GM12878 (cell line): ENCODE results near the gene FIBCD1. TPM values are rescaled to one million over a fixed set of nuclear protein-coding genes. Genes with fewer than 3 reads are reported as not detected.

Experiments
- ATAC-seq: fragments of 200-7000 bp; cut with Tn5 transposase; 3 replicates; pipeline ENCODE4 v1.9.1; 2020; ENCODE audit warnings: mild to moderate bottlenecking, moderate library complexity
- BruUV-seq: library from RNA; stranded (reverse); fragments of 400-500 nt; replicated peaks from 2 replicates; lab custom pipeline; 2021; lab: Mats Ljungman, UMichigan
- CTCF ChIA-PET: fragments of 300-600 bp; sonication (Branson Sonifier 250); formaldehyde crosslinking; extraction: SDS; loops from one replicate; lab custom pipeline; 2021; ENCODE audit warnings: inconsistent platforms; lab: Yijun Ruan, JAX
- POLR2A ChIA-PET: fragments of 350-600 bp; formaldehyde crosslinking; extraction: SDS; loops from one replicate; lab custom pipeline; 2021; ENCODE audit warnings: inconsistent platforms; lab: Charles Lee
- RAD21 ChIA-PET: fragments of 300-600 bp; sonication (Branson Sonifier 250); formaldehyde crosslinking; loops from one replicate; lab custom pipeline; 2023; ENCODE audit warnings: antibody characterized with exemption; ENCODE audit not compliant: unreplicated experiment; lab: Charles Lee
- SMC1A ChIA-PET: fragments of 300-600 bp; sonication (Branson Sonifier 250); formaldehyde crosslinking; loops from one replicate; lab custom pipeline; 2023; ENCODE audit not compliant: unreplicated experiment, uncharacterized antibody; lab: Charles Lee
- DNase-seq: peaks from one replicate; pipeline ENCODE4 v3.0.0-alpha.2; 2011; ENCODE audit warnings: low read depth, low spot score
- FAIRE-seq: peaks from 3 replicates; lab custom pipeline; 2011; peaks lifted over from hg19 to GRCh38; lab: Jason Lieb, UNC
- H2AFZ ChIP-seq: 2 replicates; pipeline ENCODE4 v1.6.0; 2011; ENCODE audit warnings: low read depth, low read length, control low read depth; ENCODE audit not compliant: control insufficient read depth
- H3K27ac ChIP-seq: 2 replicates; pipeline ENCODE4 v1.5.1; 2011; ENCODE audit warnings: control low read depth; ENCODE audit not compliant: control insufficient read depth, insufficient read depth
- H3K27me3 ChIP-seq, 2 experiments: replicated peaks in 1 of 2; 2 replicates each; pipeline versions ENCODE4 v1.6.0 to v1.6.1; 2011; ENCODE audit warnings: low read length in 1 of 2; ENCODE audit not compliant: control insufficient read depth in 2 of 2, insufficient read depth in 2 of 2
- H3K36me3 ChIP-seq, 2 experiments: 2 replicates each; pipeline ENCODE4 v1.5.1; 2011; ENCODE audit warnings: low read length in 1 of 2; ENCODE audit not compliant: control insufficient read depth in 2 of 2, insufficient read depth in 2 of 2
- H3K4me1 ChIP-seq: 2 replicates; pipeline ENCODE4 v1.6.1; 2011; ENCODE audit warnings: mild to moderate bottlenecking, low read length, moderate library complexity, mixed read lengths; ENCODE audit not compliant: control insufficient read depth, insufficient read depth
- H3K4me2 ChIP-seq: 2 replicates; pipeline ENCODE4 v1.6.0; 2011; ENCODE audit warnings: control low read depth; ENCODE audit not compliant: control insufficient read depth, insufficient read depth
- H3K4me3 ChIP-seq: fragments of 200-600 bp; sonication (generic); 2 replicates; pipeline ENCODE4 v1.5.1; 2016
- H3K79me2 ChIP-seq: 2 replicates; pipeline ENCODE4 v1.6.0; 2011; ENCODE audit warnings: low read length; ENCODE audit not compliant: control insufficient read depth, insufficient read depth
- H3K9ac ChIP-seq: 2 replicates; pipeline ENCODE4 v1.8.0; 2011; ENCODE audit warnings: low read length, control low read depth, mixed read lengths; ENCODE audit not compliant: control insufficient read depth, insufficient read depth
- H3K9me3 ChIP-seq: replicated peaks from 3 replicates; pipeline ENCODE4 v1.5.1; 2011; ENCODE audit warnings: mild to moderate bottlenecking, low read length; ENCODE audit not compliant: control insufficient read depth, insufficient read depth
- H4K20me1 ChIP-seq: 2 replicates; pipeline ENCODE4 v1.6.0; 2011; ENCODE audit not compliant: control insufficient read depth, insufficient read depth
- BMI1 ChIP-seq: fragments of 450-650 bp; IDR thresholded peaks from 2 replicates; pipeline ENCODE4 v1.6.1; 2016; ENCODE audit warnings: mild to moderate bottlenecking, moderate library complexity, borderline replicate concordance
- HDAC2 ChIP-seq: fragments of 200-600 bp; sonication (generic); IDR thresholded peaks from 2 replicates; pipeline ENCODE4 v1.6.1; 2017
- IRF5 ChIP-seq: fragments of 450-650 bp; IDR thresholded peaks from 2 replicates; pipeline ENCODE4 v1.6.1; 2017; ENCODE audit warnings: borderline replicate concordance
- MYC ChIP-seq: IDR thresholded peaks from 2 replicates; pipeline ENCODE4 v1.6.1; 2011; ENCODE audit warnings: mild to moderate bottlenecking, low read length, moderate library complexity, inconsistent platforms; ENCODE audit not compliant: insufficient read depth, insufficient replicate concordance, insufficient read length, severe bottlenecking
- POLR2AphosphoS2 ChIP-seq: IDR thresholded peaks from 2 replicates; pipeline ENCODE4 v1.6.1; 2011; ENCODE audit warnings: low read depth, mild to moderate bottlenecking, low read length, improper control_type of control experiment, moderate library complexity
- POU2F2 ChIP-seq: IDR thresholded peaks from 3 replicates; pipeline ENCODE4 v1.6.1; 2011; ENCODE audit warnings: low read depth, mild to moderate bottlenecking, low read length, borderline replicate concordance
- PRDM15 ChIP-seq: fragments of 450-650 bp; formaldehyde crosslinking; IDR thresholded peaks from 2 replicates; pipeline ENCODE4 v1.4.0; 2020; ENCODE audit warnings: mild to moderate bottlenecking, moderate library complexity
- RBBP5 ChIP-seq: fragments of 200-600 bp; sonication (generic); conservative IDR thresholded peaks from 2 replicates; pipeline ENCODE4 v1.6.1; 2016
- SREBF2 ChIP-seq: IDR thresholded peaks from 2 replicates; pipeline ENCODE4 v1.6.1; 2012; ENCODE audit warnings: mild to moderate bottlenecking, low read length
- TARDBP ChIP-seq: IDR thresholded peaks from 2 replicates; pipeline ENCODE4 v1.6.1; 2016; ENCODE audit warnings: borderline replicate concordance
- ZBED1 ChIP-seq: IDR thresholded peaks from 2 replicates; pipeline ENCODE4 v1.6.1; 2016; ENCODE audit warnings: borderline replicate concordance
- ZBTB40 ChIP-seq: fragments of 450-650 bp; IDR thresholded peaks from 2 replicates; pipeline ENCODE4 v1.6.1; 2016; ENCODE audit warnings: mild to moderate bottlenecking, moderate library complexity, borderline replicate concordance
- ZNF217 ChIP-seq: fragments of 450-650 bp; IDR thresholded peaks from 2 replicates; pipeline ENCODE4 v1.6.1; 2017; ENCODE audit warnings: antibody characterized with exemption, mild to moderate bottlenecking
- WGBS: methylation state at CpG from one replicate; pipeline ENCODE4 v1.1.6; 2016; ENCODE audit warnings: low lambda C conversion rate; ENCODE audit not compliant: insufficient replicate concordance, insufficient coverage; ENCODE audit errors: missing lambda C conversion rate; 5-methylcytosine and 5-hydroxymethylcytosine counted together
- in situ Hi-C: fragments of 300-500 bp; cut with MboI; formaldehyde crosslinking; loops from 9 replicates; pipeline ENCODE4 v1.14.3; 2018; ENCODE audit warnings: mixed read lengths
- intact Hi-C: fragments of 100-400 bp; cut with micrococcal nuclease; formaldehyde crosslinking; loops from one replicate; pipeline ENCODE4 v1.14.2; 2022; ENCODE audit not compliant: unreplicated experiment
- polyA plus RNA-seq, 11 experiments: library from polyadenylated mRNA; depleted of rRNA in 4 of 11; unstranded in 6 of 11; stranded (reverse) in 5 of 11; fragments of >200 nt; fragmentation: Nextera tagmentation in 4 of 11; fragmentation: Illumina TruSeq in 1 of 11; extraction: Ambion mirVana in 4 of 11; extraction: Trizol in 1 of 11; gene quantifications; 1 replicate in 1 of 11; 2 replicates in 10 of 11; pipeline versions ENCODE4 v1.2.1 to v1.2.3, GENCODE V29; 2011 to 2016; ENCODE audit warnings: inconsistent platforms in 2 of 11, missing spikeins in 2 of 11, low read depth in 1 of 11
- total RNA-seq, 4 experiments: library from RNA; depleted of rRNA in 3 of 4; stranded (reverse); fragments of >200 nt in 3 of 4; fragmentation: Illumina TruSeq in 1 of 4; extraction: Trizol in 1 of 4; gene quantifications; 2 replicates each; pipeline versions ENCODE4 v1.2.1 to v1.2.3, GENCODE V29; 2013 to 2021

Gene FIBCD1
- total and polyA plus RNA-seq, 10 of the 15 experiments (the other 5 are each of a cell fraction or from before 2014, with no cell fraction given): 0.04 to 0.95 (median 0.25) TPM; not detected in 6

GRCh38 chr9:130890124-130890523 is 48.9 kb downstream of the FIBCD1 start:
- H3K4me1 ChIP-seq: no peaks in the 10 kb centered on the region
- H3K4me2 ChIP-seq: no peak overlapping the region
- ChIA-PET SMC1A (interaction anchor here (1.0 kb wide), 1 partner anchor 9 kb away, joined by 3 read pairs; no protein-coding TSS in a partner anchor), POLR2A (no interaction called here), RAD21 (interaction anchor here (0.5 kb wide), 1 partner anchor 20 kb away, joined by 3 read pairs; no protein-coding TSS in a partner anchor), CTCF (interaction anchor here (0.9 to 2.0 kb wide), 3 partner anchors 10 to 183 kb away, joined by 4 to 6 read pairs (median 4); no protein-coding TSS in a partner anchor)
- DNase-seq: no peak
- no peak overlapping the region for H3K4me3 ChIP-seq
- no peaks in the 10 kb centered on the region for H4K20me1 ChIP-seq
- intact Hi-C loops: no loop called here
- no peak for ATAC-seq
- in situ Hi-C loops: no loop called here
- WGBS: 82% methylated on average over 9 of the region's 9 CpGs
- H2AFZ ChIP-seq: no peak overlapping the region
- no peak overlapping the region for H3K9ac ChIP-seq
- no peak overlapping the region for H3K27ac ChIP-seq
- H3K79me2 ChIP-seq: no peaks in the 10 kb centered on the region
- no peak for FAIRE-seq
- H3K9me3 ChIP-seq: no peaks in the 10 kb centered on the region
- no TSS peak for BruUV-seq
- no peaks in the 10 kb centered on the region for H3K27me3 ChIP-seq
- H3K36me3 ChIP-seq: peaks cover 6 to 15% of the 10 kb centered on the region in 2 experiments
- TF ChIP-seq ZBED1: no peak
- no peak for TF ChIP-seq PRDM15
- TF ChIP-seq IRF5: no peak
- TF ChIP-seq ZNF217: no peak
- no peak for TF ChIP-seq BMI1
- no peak for TF ChIP-seq HDAC2
- TF ChIP-seq POU2F2: no peak
- no peak for TF ChIP-seq SREBF2
- no peak for TF ChIP-seq POLR2AphosphoS2
- no peak for TF ChIP-seq RBBP5
- no peak for TF ChIP-seq MYC
- TF ChIP-seq ZBTB40: no peak
- no peak for TF ChIP-seq TARDBP
